Epithelial cell of esophagus (primary cell): ENCODE data around the gene TXNDC2.
A peak's percentile ranks its signal among the peaks of the same experiment; 100 is the strongest.
"Not testable (repeated sequence)": the region's sequence is repeated elsewhere in the genome, so short reads cannot be mapped to it uniquely, and the experiment has no call there.

Source experiments
- DNase-seq: peaks from one replicate; pipeline ENCODE4 v3.0.0; 2010; ENCODE audit warnings: low read depth
- H3K4me3 ChIP-seq: 2 replicates; pipeline ENCODE4 v1.5.1; 2011; ENCODE audit warnings: mild to moderate bottlenecking, low read length, control low read depth
- CTCF ChIP-seq: IDR thresholded peaks from 2 replicates; pipeline ENCODE4 v1.5.1; 2011; ENCODE audit warnings: low read depth, mild to moderate bottlenecking, low read length, control low read depth, inconsistent platforms; ENCODE audit not compliant: insufficient read depth; ENCODE audit errors: missing control alignments

The TXNDC2 gene

DNA sequence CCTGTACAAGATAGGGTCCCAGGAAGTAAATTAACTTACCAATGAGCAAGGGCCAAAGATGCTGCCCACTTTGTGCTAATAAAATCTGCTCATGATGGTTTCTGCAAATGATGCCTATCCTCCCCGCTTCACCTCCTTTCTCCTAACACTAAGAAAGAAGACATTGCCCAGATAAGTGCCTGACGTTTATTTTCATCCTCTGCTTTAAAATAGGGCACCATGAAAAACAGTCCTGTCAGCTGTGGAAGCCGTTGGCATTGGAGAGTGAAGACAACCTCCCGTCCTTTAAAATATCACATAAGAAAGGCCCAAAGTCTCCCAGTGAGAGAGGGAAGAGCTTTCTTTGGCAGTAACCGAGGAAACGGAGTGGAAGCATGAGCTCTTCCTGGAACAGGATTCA is 1.7 kb upstream of the TXNDC2 start:
- DNase-seq: no peak
- H3K4me3 ChIP-seq: no peak overlapping the region
- no peak for TF ChIP-seq CTCF

- H3K4me3 ChIP-seq: no peak overlapping the region
- no peak for TF ChIP-seq CTCF
- no peak for DNase-seq
These were observed 1.1 kb upstream of the TXNDC2 start for GRCh38 chr18:9884532-9885140.

GRCh38 chr18:9886005-9886348 is 204 bp downstream of the TXNDC2 start:
- no peak for DNase-seq
- H3K4me3 ChIP-seq: no peak overlapping the region
- no peak for TF ChIP-seq CTCF

DNA sequence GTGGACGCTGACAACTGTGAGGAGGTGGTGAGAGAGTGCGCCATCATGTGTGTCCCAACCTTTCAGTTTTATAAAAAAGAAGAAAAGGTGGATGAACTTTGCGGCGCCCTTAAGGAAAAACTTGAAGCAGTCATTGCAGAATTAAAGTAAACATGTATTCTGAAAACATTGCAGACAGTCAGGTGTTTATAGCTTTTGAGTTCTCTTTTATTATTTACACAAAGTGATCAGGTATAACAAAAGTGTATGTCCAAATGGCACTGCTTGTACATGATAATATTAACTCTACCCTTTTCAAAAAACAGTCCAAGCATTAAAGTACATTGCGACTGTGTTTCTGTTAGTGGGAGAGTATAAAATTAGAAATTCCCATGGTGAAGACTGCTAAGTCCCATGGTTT is 2.2 kb downstream of the TXNDC2 start:
- no peak for TF ChIP-seq CTCF
- no peak overlapping the region for H3K4me3 ChIP-seq
- no peak for DNase-seq

- TF ChIP-seq CTCF: no peak
- H3K4me3 ChIP-seq: no peak overlapping the region
- DNase-seq: no peak
These were observed 4.4 kb downstream of the TXNDC2 start for GRCh38 chr18:9890196-9890595.

- no peak overlapping the region for H3K4me3 ChIP-seq
- DNase-seq: no peak
- no peak for TF ChIP-seq CTCF
These were observed 5.2 kb downstream of the TXNDC2 start for GRCh38 chr18:9890957-9891356.

DNA sequence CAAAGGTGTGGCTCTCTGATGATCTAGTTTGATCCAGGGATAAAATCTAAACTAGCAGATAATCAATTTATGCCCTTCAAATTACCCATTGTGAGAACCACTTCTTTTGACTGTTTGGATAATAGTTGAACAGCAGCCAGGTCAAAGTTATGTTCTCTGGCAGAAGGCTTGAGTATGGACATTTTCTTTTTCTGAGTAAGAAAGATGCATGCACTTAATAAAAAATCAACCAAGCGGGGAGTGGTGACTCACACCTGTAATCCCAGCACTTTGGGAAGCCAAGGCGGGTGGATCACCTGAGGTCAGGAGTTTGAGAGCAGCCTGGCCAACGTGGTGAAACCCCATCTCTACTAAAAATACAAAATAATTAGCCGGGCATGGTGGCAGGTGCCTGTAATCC is 5.7 kb downstream of the TXNDC2 start:
- DNase-seq: peak; percentile 39

GRCh38 chr18:9894454-9895068 is 8.8 kb downstream of the TXNDC2 start:
- no peak for TF ChIP-seq CTCF
- peak; percentile 82 for DNase-seq
- no peak overlapping the region for H3K4me3 ChIP-seq

More for the DNA sequence above, 5.7 kb downstream of the TXNDC2 start:
- H3K4me3 ChIP-seq: not testable (repeated sequence)
